SK-N-SH (cell line): ENCODE measurements around the gene CEP85. TPM values are rescaled to one million over a fixed set of nuclear protein-coding genes. Genes with fewer than 3 reads are reported as not detected.

Source experiments
- CTCF ChIA-PET: fragments of 300-600, 350-600 bp; formaldehyde crosslinking; extraction: SDS; loops from one replicate; lab custom pipeline; 2021; lab: Yijun Ruan, JAX
- POLR2A ChIA-PET: fragments of 350-600 bp; sonication (Branson Sonifier 250); formaldehyde crosslinking; extraction: SDS; loops from one replicate; lab custom pipeline; 2020; ENCODE audit warnings: antibody characterized with exemption, inconsistent platforms; lab: Yijun Ruan, JAX
- DNase-seq: peaks from one replicate; pipeline ENCODE4 v3.0.0; 2012
- H2AFZ ChIP-seq: fragments of 200-600 bp; sonication (generic); 2 replicates; pipeline ENCODE4 v1.8.1; 2016; ENCODE audit warnings: antibody characterized with exemption, mild to moderate bottlenecking, low read depth
- H3F3A ChIP-seq: fragments of 200-600 bp; sonication (generic); replicated peaks from 2 replicates; pipeline ENCODE3; 2016; ENCODE audit warnings: antibody characterized with exemption, mild to moderate bottlenecking; ENCODE audit not compliant: insufficient read depth
- H3K27ac ChIP-seq, 2 experiments: fragments of 200-500 bp in 1 of 2; fragments of 200-600 bp in 1 of 2; sonication (Bioruptor generic) in 1 of 2; sonication (generic), shearing (Covaris generic) in 1 of 2; 2 replicates each; pipeline versions ENCODE4 v1.5.1 to v1.6.1; 2014 to 2016; ENCODE audit warnings: low read depth in 2 of 2, inconsistent platforms in 1 of 2, low read length in 1 of 2, mild to moderate bottlenecking in 1 of 2, mixed read lengths in 1 of 2
- H3K27me3 ChIP-seq: fragments of 200-600 bp; sonication (generic), shearing (Covaris generic); 2 replicates; pipeline ENCODE4 v1.6.1; 2016; ENCODE audit warnings: mixed run types; ENCODE audit not compliant: insufficient read depth
- H3K36me3 ChIP-seq, 2 experiments: fragments of 200-500 bp in 1 of 2; fragments of 200-600 bp in 1 of 2; sonication (Bioruptor generic) in 1 of 2; sonication (generic) in 1 of 2; replicated peaks in 1 of 2; 2 replicates each; pipeline versions ENCODE3 to v1.5.1; 2014 to 2016; ENCODE audit warnings: low read length in 1 of 2, mild to moderate bottlenecking in 1 of 2; ENCODE audit not compliant: insufficient read depth in 2 of 2, control insufficient read depth in 1 of 2
- H3K4me1 ChIP-seq, 2 experiments: fragments of 200-500 bp in 1 of 2; fragments of 200-600 bp in 1 of 2; sonication (Bioruptor generic) in 1 of 2; sonication (generic), shearing (Covaris generic) in 1 of 2; 2 replicates each; pipeline versions ENCODE4 v1.5.1 to v1.6.1; 2014 to 2016; ENCODE audit warnings: low read depth in 1 of 2, low read length in 1 of 2, mixed run types in 1 of 2; ENCODE audit not compliant: insufficient read depth in 2 of 2, control insufficient read depth in 1 of 2
- H3K4me2 ChIP-seq: fragments of 200-600 bp; sonication (generic), shearing (Covaris generic); 2 replicates; pipeline ENCODE4 v1.6.1; 2017; ENCODE audit warnings: mixed run types
- H3K4me3 ChIP-seq, 2 experiments: fragments of 200-500 bp in 1 of 2; fragments of 200-600 bp in 1 of 2; sonication (Bioruptor generic) in 1 of 2; sonication (generic), shearing (Covaris generic) in 1 of 2; 2 replicates each; pipeline versions ENCODE4 v1.5.1 to v1.8.1; 2014 to 2016; ENCODE audit warnings: low read depth in 2 of 2, inconsistent platforms in 1 of 2, low read length in 1 of 2, mild to moderate bottlenecking in 1 of 2, mixed read lengths in 1 of 2, moderate library complexity in 1 of 2
- H3K79me2 ChIP-seq: fragments of 200-600 bp; sonication (generic); 2 replicates; pipeline ENCODE4 v1.8.1; 2017; ENCODE audit warnings: mild to moderate bottlenecking; ENCODE audit not compliant: insufficient read depth
- H3K9ac ChIP-seq: fragments of 200-600 bp; sonication (generic); 2 replicates; pipeline ENCODE4 v1.6.1; 2017; ENCODE audit warnings: mixed run types
- H3K9me2 ChIP-seq: fragments of 200-600 bp; sonication (generic); 2 replicates; pipeline ENCODE4 v1.6.1; 2017; ENCODE audit warnings: mixed run types
- H3K9me3 ChIP-seq: fragments of 200-600 bp; sonication (generic); 2 replicates; pipeline ENCODE4 v1.6.1; 2017; ENCODE audit warnings: mixed run types, mild to moderate bottlenecking, moderate library complexity
- H4K20me1 ChIP-seq: fragments of 200-600 bp; sonication (generic); 2 replicates; pipeline ENCODE4 v1.6.1; 2017; ENCODE audit warnings: mild to moderate bottlenecking, mixed run types; ENCODE audit not compliant: insufficient read depth
- CHD2 ChIP-seq: fragments of 150-350 bp; IDR thresholded peaks from 2 replicates; pipeline ENCODE4 v1.6.1; 2018; ENCODE audit warnings: low read length; ENCODE audit not compliant: partially characterized antibody
- EP300 ChIP-seq, 2 experiments: IDR thresholded peaks; 2 replicates each; pipeline versions ENCODE4 v1.4.0 to v1.6.1; 2012; ENCODE audit warnings: borderline replicate concordance in 1 of 2, low read depth in 1 of 2, low read length in 1 of 2
- FOSL2 ChIP-seq: IDR thresholded peaks from 2 replicates; pipeline ENCODE4 v1.4.0; 2012; ENCODE audit warnings: low read depth, mild to moderate bottlenecking, moderate library complexity, borderline replicate concordance
- FOXM1 ChIP-seq: IDR thresholded peaks from 2 replicates; pipeline ENCODE4 v1.4.0; 2012; ENCODE audit warnings: low read depth, mild to moderate bottlenecking
- GABPA ChIP-seq: IDR thresholded peaks from 2 replicates; pipeline ENCODE4 v1.4.0; 2012; ENCODE audit warnings: low read depth, mild to moderate bottlenecking
- JUND ChIP-seq: IDR thresholded peaks from 2 replicates; pipeline ENCODE4 v1.4.0; 2012
- POLR2AphosphoS5 ChIP-seq: IDR thresholded peaks from 2 replicates; pipeline ENCODE4 v1.6.1; 2012; ENCODE audit warnings: low read depth, low read length
- RFX5 ChIP-seq: IDR thresholded peaks from 2 replicates; pipeline ENCODE4 v1.6.1; 2012; ENCODE audit warnings: mild to moderate bottlenecking, improper control_type of control experiment, low read length
- TAF1 ChIP-seq: IDR thresholded peaks from 2 replicates; pipeline ENCODE4 v1.6.1; 2012; ENCODE audit warnings: low read depth, mild to moderate bottlenecking, low read length, moderate library complexity, borderline replicate concordance
- TCF12 ChIP-seq: IDR thresholded peaks from 2 replicates; pipeline ENCODE4 v1.4.0; 2012
- ZBTB33 ChIP-seq: IDR thresholded peaks from 2 replicates; pipeline ENCODE4 v1.4.0; 2012; ENCODE audit warnings: low read depth, borderline replicate concordance
- WGBS: methylation state at CpG from one replicate; pipeline ENCODE4 v1.1.6; 2017; ENCODE audit warnings: low lambda C conversion rate; 5-methylcytosine and 5-hydroxymethylcytosine counted together
- polyA plus RNA-seq, 3 experiments: library from polyadenylated mRNA; depleted of rRNA; stranded (reverse); fragments of >200 nt; gene quantifications; 2 replicates each; pipeline ENCODE4 v1.2.3, GENCODE V29; 2012
- TF ChIP-seq, protein P1 (sequence below): fragments of 150-350 bp; IDR thresholded peaks from 2 replicates; pipeline ENCODE4 v1.6.1; 2016; ENCODE audit warnings: mild to moderate bottlenecking, low read depth, low read length

CEP85 gene
- polyA plus RNA-seq, 1 of the 3 experiments (the other 2 are of a cell fraction), result 12.1 TPM

DNA sequence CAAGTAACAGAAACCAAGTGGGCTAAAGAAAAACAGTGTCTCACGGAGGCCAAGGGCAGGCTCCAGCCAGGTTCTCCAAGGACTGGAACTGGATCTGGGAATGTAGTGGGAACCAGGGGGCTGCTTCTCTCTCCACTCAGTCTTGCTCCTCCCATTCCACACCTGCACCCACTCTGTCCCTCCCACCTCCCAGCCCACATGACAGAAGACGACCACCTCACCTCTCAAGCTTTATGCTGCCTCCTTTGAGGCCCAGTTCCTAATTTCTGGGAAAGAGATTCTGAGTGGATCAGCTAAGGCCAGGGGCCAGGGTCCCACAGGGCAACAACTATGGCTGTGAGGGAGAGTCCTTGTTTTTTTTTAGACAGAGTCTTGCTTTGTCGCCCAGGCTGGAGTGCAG is 18.8 kb upstream of the CEP85 start (continued):
- TF ChIP-seq TAF1 (no peak), EP300 (IDR thresholded peaks at IDR 0.05; ENCODE audit: borderline replicate concordance in 1 of 2, low read depth in 1 of 2, low read length in 1 of 2) (no peak), FOSL2 (no peak), GABPA (no peak)
- TF ChIP-seq, protein P1, sequence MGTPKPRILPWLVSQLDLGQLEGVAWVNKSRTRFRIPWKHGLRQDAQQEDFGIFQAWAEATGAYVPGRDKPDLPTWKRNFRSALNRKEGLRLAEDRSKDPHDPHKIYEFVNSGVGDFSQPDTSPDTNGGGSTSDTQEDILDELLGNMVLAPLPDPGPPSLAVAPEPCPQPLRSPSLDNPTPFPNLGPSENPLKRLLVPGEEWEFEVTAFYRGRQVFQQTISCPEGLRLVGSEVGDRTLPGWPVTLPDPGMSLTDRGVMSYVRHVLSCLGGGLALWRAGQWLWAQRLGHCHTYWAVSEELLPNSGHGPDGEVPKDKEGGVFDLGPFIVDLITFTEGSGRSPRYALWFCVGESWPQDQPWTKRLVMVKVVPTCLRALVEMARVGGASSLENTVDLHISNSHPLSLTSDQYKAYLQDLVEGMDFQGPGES, result no peak

DNA sequence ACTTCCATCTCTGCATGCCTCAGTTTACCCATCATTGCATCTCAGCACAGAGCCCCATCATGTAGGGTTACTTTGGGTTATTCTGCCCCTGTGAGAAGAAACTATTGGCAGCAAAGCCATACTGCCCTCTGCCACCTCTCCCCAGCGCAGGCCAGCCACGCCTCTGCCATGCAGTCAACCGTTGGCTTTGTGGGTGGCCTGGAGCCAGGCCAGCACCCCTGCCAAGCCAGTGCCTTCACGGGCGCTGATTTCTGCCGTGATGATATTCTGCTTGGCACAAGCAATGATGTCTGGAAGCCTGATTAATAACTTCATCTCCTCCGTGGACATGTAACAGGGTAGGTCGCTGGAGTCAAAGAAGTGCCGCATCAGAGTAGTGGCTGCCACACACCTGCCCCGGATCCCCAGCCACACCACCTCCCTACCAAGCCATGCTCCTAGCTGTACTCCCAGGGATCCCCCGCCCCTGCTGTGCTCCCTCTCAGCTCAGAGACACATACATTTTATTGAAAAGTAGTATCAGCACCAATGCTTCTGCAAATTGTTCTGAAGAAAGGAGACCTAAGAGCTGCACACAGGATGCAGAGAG is 15.0 kb upstream of the CEP85 start:
- H3K9me3 ChIP-seq, result no peaks in the 10 kb centered on the region
- 62% methylated on average over 8 of the region's 11 CpGs for WGBS
- no peak for TF ChIP-seq JUND
- no peak for TF ChIP-seq FOSL2
- no peaks in the 10 kb centered on the region for H3K36me3 ChIP-seq
- no peak overlapping the region for H3K9ac ChIP-seq
- CTCF ChIA-PET, result no interaction called here
- no peak overlapping the region for H3K27ac ChIP-seq
- no peaks in the 10 kb centered on the region; the same call in 1 of the 2 replicates for H3K27me3 ChIP-seq
- no peaks in the 10 kb centered on the region for H3K79me2 ChIP-seq
- no peaks in the 10 kb centered on the region for H3F3A ChIP-seq
- H3K4me3 ChIP-seq, result no peak overlapping the region
- H3K4me2 ChIP-seq, result no peak overlapping the region
- H4K20me1 ChIP-seq, result no peaks in the 10 kb centered on the region
- no peak overlapping the region for H2AFZ ChIP-seq
- H3K9me2 ChIP-seq, result no peaks in the 10 kb centered on the region
- POLR2A ChIA-PET, result no interaction called here
- H3K4me1 ChIP-seq, result no peaks in the 10 kb centered on the region; a peak in 1 of 4 replicates
- no peak for DNase-seq

DNA sequence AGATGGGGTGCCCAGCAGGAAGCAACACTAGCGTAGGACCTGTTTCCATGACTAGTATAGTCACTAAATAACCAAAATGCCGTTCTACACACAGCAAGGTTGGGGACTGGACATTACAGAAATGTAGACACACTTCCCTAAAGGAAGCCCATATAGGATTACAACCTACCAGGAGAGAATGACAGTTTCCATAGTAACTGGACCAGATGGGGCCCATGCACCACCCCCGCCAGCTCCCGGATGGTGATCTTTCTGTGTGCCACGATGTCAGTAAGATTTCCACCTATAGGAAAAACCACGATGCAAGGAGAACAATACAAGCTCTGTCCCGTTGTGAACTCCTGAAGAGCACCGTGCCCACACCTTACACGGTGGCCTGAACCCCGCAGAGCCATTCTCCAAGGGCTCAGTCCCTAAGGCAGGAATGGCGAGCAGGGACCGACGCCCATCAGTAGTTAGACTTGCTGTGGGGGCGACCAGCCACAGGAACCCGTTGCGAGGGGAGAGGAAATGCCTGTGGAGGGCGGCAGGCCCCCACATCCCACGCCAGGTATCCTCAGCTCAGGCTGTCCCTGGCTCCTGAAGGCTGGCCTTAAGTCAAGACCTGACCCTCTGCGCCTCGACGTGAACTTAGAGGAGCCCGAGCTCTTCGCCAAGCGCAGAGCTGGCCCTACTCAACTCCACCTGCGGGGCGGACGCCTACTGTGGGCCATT is 13.6 kb upstream of the CEP85 start:
- Histone ChIP-seq H3K27me3 (no peaks in the 10 kb centered on the region; the same call in 1 of the 2 replicates), H3K9me3 (no peaks in the 10 kb centered on the region), H3K4me3 (no peak overlapping the region), H3F3A (no peaks in the 10 kb centered on the region), H3K9me2 (no peaks in the 10 kb centered on the region), H3K36me3 (no peaks in the 10 kb centered on the region), H2AFZ (no peak overlapping the region), H3K4me1 (peaks cover 0 to 2% of the 10 kb centered on the region in 2 experiments; a peak in 1 of 4 replicates), H3K79me2 (no peaks in the 10 kb centered on the region), H3K4me2 (no peak overlapping the region), H3K27ac (no peak overlapping the region), H4K20me1 (no peaks in the 10 kb centered on the region), H3K9ac (no peak overlapping the region)
- 87% methylated on average over 22 of the region's 27 CpGs for WGBS
- TF ChIP-seq CHD2, result no peak
- no peak for TF ChIP-seq RFX5
- TF ChIP-seq, protein P1, result no peak
- no peak for TF ChIP-seq JUND
- no peak for TF ChIP-seq TCF12
- no peak for TF ChIP-seq ZBTB33
- no peak for TF ChIP-seq POLR2AphosphoS5
- no peak for TF ChIP-seq FOXM1
- DNase-seq, result no peak
- ChIA-PET POLR2A (no interaction called here), CTCF (interaction anchor here (1.3 to 3.4 kb wide), 2 partner anchors 14 kb away, joined by 3 to 13 read pairs; partner anchors contain the start of gene CEP85)
